ENCODE results near the gene TMEM43. TPM values are rescaled to one million over a fixed set of nuclear protein-coding genes. Genes with fewer than 3 reads are reported as not detected.

The TMEM43 gene
- total and polyA plus RNA-seq, 10 of the 15 experiments (the other 5 are each of a cell fraction or from before 2014, with no cell fraction given), result 7.2 to 33.0 (median 18.5) TPM

GRCh38 chr3:14077310-14077709, 47.5 kb upstream of the TMEM43 start:
- no TSS peak for BruUV-seq (replicated peaks)
- H3K27me3 ChIP-seq (replicated peaks in 1 of 2; ENCODE audit: control insufficient read depth in 2 of 2, insufficient read depth in 2 of 2, low read length in 1 of 2), result no peaks in the 10 kb centered on the region
- no peak for DNase-seq (ENCODE audit: low read depth, low spot score)
- H2AFZ ChIP-seq (ENCODE audit: control insufficient read depth, low read depth, low read length), result no peak overlapping the region
- no peaks in the 10 kb centered on the region; the same call in 1 of the 2 replicates for H3K4me1 ChIP-seq (ENCODE audit: control insufficient read depth, insufficient read depth, low read length)
- H3K79me2 ChIP-seq (ENCODE audit: control insufficient read depth, insufficient read depth, low read length), result no peaks in the 10 kb centered on the region
- POLR2A ChIA-PET, result no interaction called here
- WGBS (ENCODE audit: insufficient coverage, insufficient replicate concordance, low lambda C conversion rate, missing lambda C conversion rate), result 78% methylated on average over 1 of the region's 1 CpG
- H3K4me3 ChIP-seq, result no peak overlapping the region
- TF ChIP-seq HDAC6 (IDR thresholded peaks at IDR 0.05; ENCODE audit: unreplicated experiment), result no peak
- no peak for TF ChIP-seq ATF7 (IDR thresholded peaks at IDR 0.05; ENCODE audit: low read depth)
- TF ChIP-seq NR2C2 (IDR thresholded peaks at IDR 0.05; ENCODE audit: borderline replicate concordance, control insufficient read depth, insufficient read length, low read depth), result no peak
- no peak for TF ChIP-seq HDAC2 (IDR thresholded peaks at IDR 0.05)
- TF ChIP-seq CBX3 (IDR thresholded peaks at IDR 0.05; ENCODE audit: borderline replicate concordance, low read depth), result no peak
- TF ChIP-seq CREB1 (IDR thresholded peaks at IDR 0.05; ENCODE audit: low read depth), result no peak
- TF ChIP-seq MEF2B (IDR thresholded peaks at IDR 0.05; ENCODE audit: partially characterized antibody, poor library complexity, severe bottlenecking), result no peak
- no peak for TF ChIP-seq NKRF (conservative IDR thresholded peaks at IDR 0.05)
- no peak for TF ChIP-seq FOXK2 (IDR thresholded peaks at IDR 0.05)
- no peak for TF ChIP-seq CEBPB (IDR thresholded peaks at IDR 0.05; ENCODE audit: borderline replicate concordance in 1 of 2, low read depth in 2 of 2, low read length in 2 of 2)
- TF ChIP-seq MTA2 (IDR thresholded peaks at IDR 0.05; ENCODE audit: low read depth), result no peak
- no peak for TF ChIP-seq RB1 (IDR thresholded peaks at IDR 0.05; ENCODE audit: borderline replicate concordance)
- TF ChIP-seq FOS (IDR thresholded peaks at IDR 0.05; ENCODE audit: borderline replicate concordance, extremely low read depth, insufficient read length), result no peak
- TF ChIP-seq RUNX3 (IDR thresholded peaks at IDR 0.05; ENCODE audit: low read length), result no peak
- TF ChIP-seq SIN3A (IDR thresholded peaks at IDR 0.05; ENCODE audit: low read depth, low read length), result no peak
- no peak for TF ChIP-seq EP300 (IDR thresholded peaks at IDR 0.05; ENCODE audit: borderline replicate concordance in 1 of 2, control insufficient read depth in 1 of 2, low read depth in 2 of 2, low read length in 2 of 2)
- no peak for TF ChIP-seq MEF2A (IDR thresholded peaks at IDR 0.05; ENCODE audit: insufficient read depth, low read depth, low read length)
- no peak for TF ChIP-seq NFYA (IDR thresholded peaks at IDR 0.05; ENCODE audit: borderline replicate concordance, low read depth, low read length)
- TF ChIP-seq STAT3 (IDR thresholded peaks at IDR 0.05; ENCODE audit: low read depth, low read length), result no peak
- intact Hi-C loops (cut with micrococcal nuclease; ENCODE audit: unreplicated experiment) (no loop called here), in situ Hi-C loops (cut with MboI) (no loop called here)
- no peak overlapping the region for H3K27ac ChIP-seq (ENCODE audit: control insufficient read depth, insufficient read depth)
- RAD21 ChIA-PET (ENCODE audit: unreplicated experiment), result no interaction called here
- H4K20me1 ChIP-seq (ENCODE audit: control insufficient read depth, insufficient read depth), result no peaks in the 10 kb centered on the region
- no peak for FAIRE-seq
- H3K4me2 ChIP-seq (ENCODE audit: control insufficient read depth, insufficient read depth), result no peak overlapping the region
- no peaks in the 10 kb centered on the region for H3K36me3 ChIP-seq (ENCODE audit: control insufficient read depth in 2 of 2, insufficient read depth in 2 of 2, low read length in 1 of 2)
- H3K9ac ChIP-seq (ENCODE audit: control insufficient read depth, insufficient read depth, low read length), result no peak overlapping the region
- H3K9me3 ChIP-seq (replicated peaks; ENCODE audit: control insufficient read depth, insufficient read depth, low read length), result peaks cover 3% of the 10 kb centered on the region
- CTCF ChIA-PET, result no interaction called here
- SMC1A ChIA-PET (ENCODE audit: uncharacterized antibody, unreplicated experiment), result no interaction called here
- no peak for ATAC-seq
